Endothelial cell (in vitro differentiated cells): ENCODE results near the gene ASTN1. TPM values are rescaled to one million over a fixed set of nuclear protein-coding genes. Genes with fewer than 3 reads are reported as not detected.

ENCODE experiments used
- DNase-seq: peaks from one replicate; pipeline ENCODE4 v3.0.0; 2021; ENCODE audit warnings: low spot score
- H3K27ac Mint-ChIP-seq: one replicate; pipeline ENCODE4 v1.8.0; 2021; ENCODE audit warnings: mixed read lengths, inconsistent platforms; ENCODE audit not compliant: unreplicated experiment
- H3K27me3 Mint-ChIP-seq: one replicate; pipeline ENCODE4 v1.8.0; 2021; ENCODE audit warnings: mild to moderate bottlenecking, moderate library complexity, mixed read lengths, inconsistent platforms; ENCODE audit not compliant: unreplicated experiment
- H3K36me3 Mint-ChIP-seq: one replicate; pipeline ENCODE4 v1.8.0; 2021; ENCODE audit warnings: mild to moderate bottlenecking, low read depth, mixed read lengths, inconsistent platforms; ENCODE audit not compliant: unreplicated experiment
- H3K4me1 Mint-ChIP-seq: one replicate; pipeline ENCODE4 v1.8.0; 2021; ENCODE audit warnings: mild to moderate bottlenecking, mixed read lengths, inconsistent platforms; ENCODE audit not compliant: unreplicated experiment
- H3K4me3 Mint-ChIP-seq: one replicate; pipeline ENCODE4 v1.8.0; 2021; ENCODE audit warnings: mild to moderate bottlenecking, mixed read lengths, inconsistent platforms; ENCODE audit not compliant: unreplicated experiment
- H3K9me3 Mint-ChIP-seq: one replicate; pipeline ENCODE4 v1.8.0; 2021; ENCODE audit warnings: mixed read lengths, inconsistent platforms; ENCODE audit not compliant: unreplicated experiment
- CTCF ChIP-seq: fragments of 200-600 bp; sonication (generic); IDR thresholded peaks from one replicate; pipeline ENCODE4 v1.5.0; 2021; ENCODE audit warnings: antibody characterized with exemption; ENCODE audit not compliant: unreplicated experiment
- total RNA-seq: library from RNA; stranded (reverse); fragmentation: NEBNext Ultra II Directional; extraction: Animal tissue kit (Norgen Biotek cat#: 25700); gene quantifications from one replicate; pipeline ENCODE4 v1.2.1, GENCODE V29; 2021; ENCODE audit not compliant: unreplicated experiment

ASTN1 gene
- total RNA-seq, 1 donor from 2014 or later = 66.6 TPM

GRCh38 chr1:176998183-176998795 is 166.2 kb downstream of the ASTN1 start:
- H3K4me1 Mint-ChIP-seq = peaks cover 33% of the 10 kb centered on the region
- TF ChIP-seq CTCF = no peak
- H3K4me3 Mint-ChIP-seq = no peak overlapping the region
- no peaks in the 10 kb centered on the region for H3K9me3 Mint-ChIP-seq
- peaks cover 3% of the 10 kb centered on the region for H3K27me3 Mint-ChIP-seq
- no peak for DNase-seq
- peak overlapping the region; percentile 9 for H3K27ac Mint-ChIP-seq
- peaks cover 17% of the 10 kb centered on the region for H3K36me3 Mint-ChIP-seq

GRCh38 chr1:176996456-176997090 is 167.9 kb downstream of the ASTN1 start:
- no peak overlapping the region for H3K4me3 Mint-ChIP-seq
- H3K27me3 Mint-ChIP-seq = peaks cover 6% of the 10 kb centered on the region
- peak overlapping the region; percentile 61 for H3K27ac Mint-ChIP-seq
- no peak for DNase-seq
- peaks cover 37% of the 10 kb centered on the region for H3K4me1 Mint-ChIP-seq
- no peaks in the 10 kb centered on the region for H3K9me3 Mint-ChIP-seq
- TF ChIP-seq CTCF = no peak
- H3K36me3 Mint-ChIP-seq = peaks cover 17% of the 10 kb centered on the region

- Mint-ChIP-seq H3K27me3 (peaks cover 6% of the 10 kb centered on the region), H3K9me3 (no peaks in the 10 kb centered on the region), H3K4me3 (no peak overlapping the region), H3K4me1 (peaks cover 48% of the 10 kb centered on the region), H3K36me3 (peaks cover 11% of the 10 kb centered on the region), H3K27ac (peak overlapping the region; percentile 44)
- TF ChIP-seq CTCF = no peak
- DNase-seq = no peak
These were observed 169.4 kb downstream of the ASTN1 start for GRCh38 chr1:176994931-176995596.

- no peak overlapping the region for H3K4me3 Mint-ChIP-seq
- no peak for TF ChIP-seq CTCF
- DNase-seq = no peak
- peak overlapping the region; percentile 34 for H3K27ac Mint-ChIP-seq
- H3K9me3 Mint-ChIP-seq = no peaks in the 10 kb centered on the region
- H3K4me1 Mint-ChIP-seq = peaks cover 60% of the 10 kb centered on the region
- H3K36me3 Mint-ChIP-seq = peaks cover 11% of the 10 kb centered on the region
- peaks cover 6% of the 10 kb centered on the region for H3K27me3 Mint-ChIP-seq
These were observed 170.9 kb downstream of the ASTN1 start for GRCh38 chr1:176993587-176993986.

GRCh38 chr1:176989754-176990153 is 174.8 kb downstream of the ASTN1 start:
- Mint-ChIP-seq H3K9me3 (no peaks in the 10 kb centered on the region), H3K36me3 (peaks cover 7% of the 10 kb centered on the region), H3K27me3 (peaks cover 10% of the 10 kb centered on the region), H3K4me3 (no peak overlapping the region), H3K4me1 (peaks cover 48% of the 10 kb centered on the region), H3K27ac (no peak overlapping the region)
- no peak for TF ChIP-seq CTCF
- no peak for DNase-seq
